Small intestine (tissue), 7 donors: Measurements from ENCODE around the gene IGFL1. TPM values are rescaled to one million over a fixed set of nuclear protein-coding genes. Genes with fewer than 3 reads are reported as not detected.
"Not testable (repeated sequence)": the region's sequence is repeated elsewhere in the genome, so short reads cannot be mapped to it uniquely, and the experiment has no call there.

Experiments
- DNase-seq, 2 donors: peaks; one replicate each; pipeline versions ENCODE4 v3.0.0 to v3.0.0-alpha.2; 2013
- FAIRE-seq: peaks from 2 replicates; lab custom pipeline; 2012; peaks lifted over from hg19 to GRCh38; lab: Jason Lieb, UNC
- H3K27ac ChIP-seq, 3 donors: one replicate each; pipeline ENCODE4 v1.5.1; 2013; ENCODE audit warnings: low read length in 2 of 3, mild to moderate bottlenecking in 2 of 3, control low read depth in 1 of 3, inconsistent platforms in 1 of 3, low read depth in 1 of 3, moderate library complexity in 1 of 3
- H3K27me3 ChIP-seq, 3 donors: one replicate each; pipeline ENCODE4 v1.6.1; 2013; ENCODE audit warnings: low read length in 3 of 3, inconsistent platforms in 1 of 3; ENCODE audit not compliant: control insufficient read depth in 3 of 3, insufficient read depth in 3 of 3
- H3K36me3 ChIP-seq, 3 donors: one replicate each; pipeline ENCODE4 v1.6.1; 2013; ENCODE audit warnings: low read length in 3 of 3, inconsistent platforms in 1 of 3, low read depth in 1 of 3, mild to moderate bottlenecking in 1 of 3, moderate library complexity in 1 of 3; ENCODE audit not compliant: control insufficient read depth in 3 of 3, insufficient read depth in 2 of 3
- H3K4me1 ChIP-seq, 3 donors: one replicate each; pipeline ENCODE4 v1.6.1; 2013; ENCODE audit warnings: low read length in 2 of 3, inconsistent platforms in 1 of 3, low read depth in 1 of 3, mild to moderate bottlenecking in 1 of 3, moderate library complexity in 1 of 3; ENCODE audit not compliant: control insufficient read depth in 3 of 3, insufficient read depth in 2 of 3
- H3K4me3 ChIP-seq, 3 donors: one replicate each; pipeline ENCODE4 v1.5.1; 2013; ENCODE audit warnings: low read length in 3 of 3, control low read depth in 1 of 3, inconsistent platforms in 1 of 3, low read depth in 1 of 3, mild to moderate bottlenecking in 1 of 3, moderate library complexity in 1 of 3
- H3K9me3 ChIP-seq, 2 donors: one replicate each; pipeline ENCODE4 v1.6.1; 2013; ENCODE audit warnings: low read depth in 1 of 2, low read length in 1 of 2; ENCODE audit not compliant: control insufficient read depth in 2 of 2, insufficient read depth in 1 of 2
- WGBS, 3 donors: extraction: QIAGEN DNeasy Blood & Tissue Kit; methylation state at CpG; one replicate each; pipeline ENCODE4 v1.1.7; 2013; 5-methylcytosine and 5-hydroxymethylcytosine counted together
- polyA plus RNA-seq, 4 donors: library from polyadenylated mRNA; stranded (reverse) in 3 of 4; unstranded in 1 of 4; fragments of 200-250 nt in 3 of 4; fragments of 120-200 nt in 1 of 4; gene quantifications; one replicate each; pipeline versions ENCODE4 v1.2.1 to v1.2.3, GENCODE V29; 2013
- donor health status: healthy with polysubstance abuse.
- donor health status: control.
- donor health status: control.
- donor health status: Bipolar disorder and iron deficiency.
- donor health status: healthy.

The IGFL1 gene
- polyA plus RNA-seq, 4 donors, result not detected

GRCh38 chr19:46254776-46255175, 25.2 kb downstream of the IGFL1 start:
- FAIRE-seq, result no peak
- H3K9me3 ChIP-seq, result no peaks in the 10 kb centered on the region
- peaks cover 0 to 5% (median 0%) of the 10 kb centered on the region in 3 donors for H3K27me3 ChIP-seq
- no peak overlapping the region for H3K4me3 ChIP-seq
- no peak for DNase-seq
- 57 to 73% (median 60%) methylated on average over 4 of the region's 4 CpGs for WGBS, 3 donors
- H3K4me1 ChIP-seq, result no peaks in the 10 kb centered on the region
- no peaks in the 10 kb centered on the region for H3K36me3 ChIP-seq
- no peak overlapping the region for H3K27ac ChIP-seq

- Histone ChIP-seq H3K27ac (no peak overlapping the region), H3K4me1 (no peaks in the 10 kb centered on the region), H3K9me3 (no peaks in the 10 kb centered on the region), H3K36me3 (no peaks in the 10 kb centered on the region), H3K4me3 (no peak overlapping the region), H3K27me3 (peaks cover 0 to 13% (median 3%) of the 10 kb centered on the region in 3 donors)
- DNase-seq (no peak), FAIRE-seq (no peak)
- 64 to 69% (median 69%) methylated on average over 8 of the region's 8 CpGs for WGBS, 3 donors
Measured at GRCh38 chr19:46256855-46257254, 27.3 kb downstream of the IGFL1 start.

- not testable (repeated sequence) for H3K4me1 ChIP-seq, H3K9me3 ChIP-seq, H3K4me3 ChIP-seq, H3K27ac ChIP-seq, DNase-seq, FAIRE-seq, H3K36me3 ChIP-seq
- peaks cover 0 to 13% (median 3%) of the 10 kb centered on the region in 3 donors for H3K27me3 ChIP-seq
- WGBS, 3 donors, result 63 to 84% (median 79%) methylated on average over 5 to 7 of the region's 7 CpGs
Measured at GRCh38 chr19:46261501-46261900, 32.0 kb downstream of the IGFL1 start.

GRCh38 chr19:46262684-46263296, 33.2 kb downstream of the IGFL1 start:
- not testable (repeated sequence) for FAIRE-seq, H3K36me3 ChIP-seq, H3K9me3 ChIP-seq, H3K4me1 ChIP-seq, H3K27me3 ChIP-seq, H3K27ac ChIP-seq, H3K4me3 ChIP-seq
- peak in 1 of 2 donors; percentile 29 for DNase-seq
- 23 to 41% (median 28%) methylated on average over 11 of the region's 11 CpGs for WGBS, 3 donors

- WGBS, 3 donors, result 69 to 80% (median 76%) methylated on average over 5 of the region's 5 CpGs
- H3K27me3 ChIP-seq, result peaks cover 0 to 10% (median 3%) of the 10 kb centered on the region in 3 donors
- not testable (repeated sequence) for FAIRE-seq
Measured at GRCh38 chr19:46264801-46265200, 35.3 kb downstream of the IGFL1 start.

GRCh38 chr19:46265217-46265828, 35.8 kb downstream of the IGFL1 start:
- Histone ChIP-seq H3K27ac (no peak overlapping the region), H3K27me3 (peaks cover 0 to 15% (median 7%) of the 10 kb centered on the region in 3 donors), H3K4me3 (no peak overlapping the region), H3K4me1 (peaks cover 0 to under 1% (median 0%) of the 10 kb centered on the region in 3 donors), H3K36me3 (no peaks in the 10 kb centered on the region), H3K9me3 (no peaks in the 10 kb centered on the region)
- FAIRE-seq (no peak), DNase-seq (peak; percentile 71 to 85)
- WGBS, 3 donors, result 18 to 22% (median 21%) methylated on average over 10 of the region's 10 CpGs

More at GRCh38 chr19:46264801-46265200, 35.3 kb downstream of the IGFL1 start:
- H3K27ac ChIP-seq, H3K4me3 ChIP-seq, H3K9me3 ChIP-seq, DNase-seq, H3K36me3 ChIP-seq, H3K4me1 ChIP-seq: not testable (repeated sequence)

- no peaks in the 10 kb centered on the region for H3K36me3 ChIP-seq
- peaks cover 0 to 15% (median 10%) of the 10 kb centered on the region in 3 donors for H3K27me3 ChIP-seq
- H3K9me3 ChIP-seq, result no peaks in the 10 kb centered on the region
- FAIRE-seq, result no peak
- WGBS, 3 donors, result 50 to 67% (median 59%) methylated on average over 7 of the region's 7 CpGs
- H3K27ac ChIP-seq, result no peak overlapping the region
- H3K4me3 ChIP-seq, result no peak overlapping the region
- H3K4me1 ChIP-seq, result peaks cover 0 to 3% (median 0%) of the 10 kb centered on the region in 3 donors
- DNase-seq, result no peak
Measured at GRCh38 chr19:46269101-46269500, 39.6 kb downstream of the IGFL1 start.

GRCh38 chr19:46270521-46271256, 41.1 kb downstream of the IGFL1 start:
- H3K36me3 ChIP-seq, result no peaks in the 10 kb centered on the region
- no peak overlapping the region for H3K27ac ChIP-seq
- peaks cover 0 to 3% (median 0%) of the 10 kb centered on the region in 3 donors for H3K4me1 ChIP-seq
- WGBS, 3 donors, result 32 to 39% (median 36%) methylated on average over 17 of the region's 17 CpGs
- DNase-seq (peak in 1 of 2 donors; percentile 16), FAIRE-seq (no peak)
- no peaks in the 10 kb centered on the region for H3K9me3 ChIP-seq
- peaks cover 0 to 15% (median 10%) of the 10 kb centered on the region in 3 donors for H3K27me3 ChIP-seq
- H3K4me3 ChIP-seq, result no peak overlapping the region
